Colonic mucosa (tissue), 4 donors: ENCODE data around the gene UCP2. TPM values are rescaled to one million over a fixed set of nuclear protein-coding genes. Genes with fewer than 3 reads are reported as not detected.
"Not testable (repeated sequence)": the region's sequence is repeated elsewhere in the genome, so short reads cannot be mapped to it uniquely, and the experiment has no call there.

Experiments
- DNase-seq: peaks from one replicate; pipeline ENCODE4 v3.0.0-alpha.2; 2020
- H3K27ac ChIP-seq: fragments of 200-600 bp; one replicate; pipeline ENCODE4 v1.8.0; 2021
- H3K27me3 ChIP-seq: fragments of 200-600 bp; one replicate; pipeline ENCODE4 v1.8.0; 2021
- H3K36me3 ChIP-seq: fragments of 200-600 bp; one replicate; pipeline ENCODE4 v1.8.0; 2021
- H3K4me1 ChIP-seq: fragments of 200-600 bp; one replicate; pipeline ENCODE4 v1.8.0; 2021; ENCODE audit warnings: mild to moderate bottlenecking
- H3K4me3 ChIP-seq: fragments of 200-600 bp; one replicate; pipeline ENCODE4 v1.8.0; 2021
- H3K9ac ChIP-seq, 2 donors: one replicate each; pipeline ENCODE4 v1.7.0; 2013; ENCODE audit warnings: control low read depth in 2 of 2, low read depth in 2 of 2, low read length in 2 of 2
- H3K9me3 ChIP-seq: fragments of 200-600 bp; one replicate; pipeline ENCODE4 v1.8.0; 2021
- intact Hi-C: fragments of 100-400 bp; cut with DNase I; formaldehyde crosslinking; loops from one replicate; pipeline ENCODE4 v1.14.1; 2022
- total RNA-seq, 2 donors: library from RNA; stranded (reverse); fragmentation: NEBNext Ultra II Directional in 1 of 2; extraction: Animal tissue kit (Norgen Biotek cat#: 25700) in 1 of 2; gene quantifications; one replicate each; pipeline ENCODE4 v1.2.1, GENCODE V29; 2021
- TF ChIP-seq, protein P1 (sequence below): fragments of 200-600 bp; IDR thresholded peaks from one replicate; pipeline ENCODE4 v1.8.0; 2022; ENCODE audit warnings: antibody characterized with exemption, mild to moderate bottlenecking
- donor health status: healthy.
- donor health status: DM: no; HTN: no; CAD: no.
- donor health status: DM: no; HTN: no; CAD: no.

Gene UCP2
- total RNA-seq, 2 donors from 2014 or later: 43.0 to 64.0 TPM

DNA sequence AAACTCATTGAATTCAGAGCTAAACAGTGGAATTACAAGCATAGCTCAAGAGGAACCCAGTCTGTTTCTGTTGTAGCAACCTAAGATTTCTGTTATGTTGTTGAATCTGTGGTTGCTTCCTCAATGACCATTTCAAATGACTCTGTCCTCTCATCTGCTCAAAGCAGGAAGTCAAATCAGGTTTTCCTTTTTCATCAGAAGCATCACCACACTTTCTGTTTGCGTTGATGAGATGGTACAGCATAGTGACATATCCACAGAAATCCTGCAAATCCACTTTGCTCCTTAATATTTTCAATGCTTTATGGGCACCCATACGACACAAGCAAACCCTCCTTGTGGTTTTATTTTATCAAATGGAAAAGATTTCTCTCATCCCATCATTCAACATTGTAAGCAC is 12.6 kb upstream of the UCP2 start:
- TF ChIP-seq, protein P1, sequence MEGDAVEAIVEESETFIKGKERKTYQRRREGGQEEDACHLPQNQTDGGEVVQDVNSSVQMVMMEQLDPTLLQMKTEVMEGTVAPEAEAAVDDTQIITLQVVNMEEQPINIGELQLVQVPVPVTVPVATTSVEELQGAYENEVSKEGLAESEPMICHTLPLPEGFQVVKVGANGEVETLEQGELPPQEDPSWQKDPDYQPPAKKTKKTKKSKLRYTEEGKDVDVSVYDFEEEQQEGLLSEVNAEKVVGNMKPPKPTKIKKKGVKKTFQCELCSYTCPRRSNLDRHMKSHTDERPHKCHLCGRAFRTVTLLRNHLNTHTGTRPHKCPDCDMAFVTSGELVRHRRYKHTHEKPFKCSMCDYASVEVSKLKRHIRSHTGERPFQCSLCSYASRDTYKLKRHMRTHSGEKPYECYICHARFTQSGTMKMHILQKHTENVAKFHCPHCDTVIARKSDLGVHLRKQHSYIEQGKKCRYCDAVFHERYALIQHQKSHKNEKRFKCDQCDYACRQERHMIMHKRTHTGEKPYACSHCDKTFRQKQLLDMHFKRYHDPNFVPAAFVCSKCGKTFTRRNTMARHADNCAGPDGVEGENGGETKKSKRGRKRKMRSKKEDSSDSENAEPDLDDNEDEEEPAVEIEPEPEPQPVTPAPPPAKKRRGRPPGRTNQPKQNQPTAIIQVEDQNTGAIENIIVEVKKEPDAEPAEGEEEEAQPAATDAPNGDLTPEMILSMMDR: no peak
- H3K9ac ChIP-seq: no peak overlapping the region
- H3K27ac ChIP-seq: peak overlapping the region; percentile 18
- no peaks in the 10 kb centered on the region for H3K27me3 ChIP-seq
- H3K36me3 ChIP-seq: no peaks in the 10 kb centered on the region
- no peak for DNase-seq
- no peaks in the 10 kb centered on the region for H3K4me1 ChIP-seq
- intact Hi-C loops: no loop called here
- no peaks in the 10 kb centered on the region for H3K9me3 ChIP-seq
- no peak overlapping the region for H3K4me3 ChIP-seq

DNA sequence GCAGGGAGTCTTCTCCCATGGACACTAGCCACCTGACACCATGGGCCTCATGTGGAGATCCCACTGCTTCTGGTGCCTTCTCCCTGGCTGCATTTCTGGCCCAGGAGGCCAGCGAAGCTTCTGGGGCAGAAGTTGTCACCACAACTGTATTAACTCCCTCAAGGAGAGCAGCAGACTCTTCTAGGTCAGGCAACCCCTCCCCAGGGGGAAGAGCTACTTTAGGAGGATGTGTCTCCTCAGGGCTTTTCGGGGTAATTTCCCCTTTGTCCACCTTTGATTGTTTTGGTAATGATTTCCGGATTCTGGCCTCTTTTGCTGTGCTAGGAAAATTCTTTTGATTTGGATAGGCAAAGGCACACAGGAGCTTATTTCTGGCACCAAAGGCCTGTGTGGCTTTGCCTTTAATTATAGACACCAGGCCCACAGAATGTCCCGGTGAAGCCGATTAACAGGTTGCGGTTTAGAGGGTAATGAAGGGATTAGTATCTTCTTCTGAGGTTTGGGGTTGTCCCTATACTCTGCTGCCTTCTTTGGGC is 8.9 kb upstream of the UCP2 start:
- no peak for DNase-seq
- intact Hi-C loops: no loop called here

DNA sequence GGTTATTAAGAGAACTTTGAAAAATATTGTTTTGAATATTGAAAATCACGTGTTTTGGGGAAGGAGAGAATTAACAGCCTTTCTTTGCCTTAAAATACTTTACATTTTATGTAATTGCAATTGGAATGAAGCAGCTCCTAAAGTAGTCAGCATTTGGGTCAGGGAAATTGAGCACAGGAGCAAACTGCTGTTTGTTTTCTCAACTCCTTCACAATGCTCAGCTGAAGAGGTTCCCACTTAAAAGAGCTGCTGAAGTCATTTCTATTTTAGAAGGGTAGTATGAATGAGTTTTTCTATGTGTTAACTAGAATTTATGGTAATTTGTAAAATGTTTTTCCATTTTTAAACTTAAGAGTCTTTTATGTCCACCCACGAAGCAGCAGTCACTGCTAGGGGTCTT is 8.1 kb upstream of the UCP2 start:
- no peaks in the 10 kb centered on the region for H3K9me3 ChIP-seq
- intact Hi-C loops: no loop called here
- DNase-seq: no peak
- no peaks in the 10 kb centered on the region for H3K36me3 ChIP-seq
- H3K9ac ChIP-seq: no peak overlapping the region
- no peaks in the 10 kb centered on the region for H3K27me3 ChIP-seq
- H3K4me3 ChIP-seq: no peak overlapping the region
- no peak overlapping the region for H3K27ac ChIP-seq
- TF ChIP-seq, protein P1: no peak
- no peaks in the 10 kb centered on the region for H3K4me1 ChIP-seq

More for the DNA sequence above, 8.9 kb upstream of the UCP2 start:
- TF ChIP-seq, protein P1: no peak
- no peaks in the 10 kb centered on the region for H3K9me3 ChIP-seq
- H3K4me1 ChIP-seq: no peaks in the 10 kb centered on the region
- H3K9ac ChIP-seq: no peak overlapping the region
- no peaks in the 10 kb centered on the region for H3K27me3 ChIP-seq
- H3K36me3 ChIP-seq: no peaks in the 10 kb centered on the region
- no peak overlapping the region for H3K4me3 ChIP-seq
- no peak overlapping the region for H3K27ac ChIP-seq

DNA sequence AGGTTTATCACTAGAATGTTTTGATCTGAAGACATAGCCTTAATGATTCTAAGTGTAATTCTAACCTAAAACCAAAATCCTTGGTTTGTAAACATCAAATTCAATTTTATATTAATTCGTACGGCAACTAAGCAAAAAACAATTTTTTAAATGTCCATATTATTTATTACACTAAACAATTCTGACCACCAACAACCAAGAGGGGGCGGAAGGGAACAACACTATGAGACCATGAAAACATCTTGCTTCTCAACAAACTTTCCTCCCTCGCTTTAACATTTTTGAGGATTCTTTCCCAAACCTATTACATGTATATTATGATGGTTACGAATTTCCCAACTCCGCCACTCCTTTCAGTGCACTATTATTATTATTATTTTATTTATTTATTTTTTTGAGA is 6.5 kb upstream of the UCP2 start:
- Histone ChIP-seq H3K27me3 (no peaks in the 10 kb centered on the region), H3K27ac (no peak overlapping the region), H3K4me3 (no peak overlapping the region), H3K9ac (no peak overlapping the region), H3K9me3 (no peaks in the 10 kb centered on the region), H3K4me1 (no peaks in the 10 kb centered on the region), H3K36me3 (no peaks in the 10 kb centered on the region)
- TF ChIP-seq, protein P1: no peak
- intact Hi-C loops: no loop called here
- no peak for DNase-seq

DNA sequence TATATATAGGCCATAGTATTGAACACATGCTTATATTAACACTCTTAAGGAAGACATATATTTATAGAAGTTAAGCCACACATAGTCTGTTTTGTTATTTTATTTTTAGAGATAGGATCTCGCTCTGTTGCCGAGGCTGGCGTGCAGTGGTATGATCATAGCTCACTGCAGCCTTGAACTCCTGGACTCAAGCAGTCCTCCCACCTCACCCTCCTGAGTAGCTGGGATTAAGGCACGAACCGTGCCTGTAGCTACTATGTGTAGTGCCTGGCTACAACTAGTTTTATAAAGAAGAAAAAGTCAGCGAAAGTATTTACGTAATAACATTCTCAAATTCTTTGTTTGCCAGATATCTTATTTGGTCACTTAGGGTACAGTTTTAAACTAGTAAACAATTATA is 5.6 kb upstream of the UCP2 start:
- Histone ChIP-seq H3K27me3 (no peaks in the 10 kb centered on the region), H3K36me3 (no peaks in the 10 kb centered on the region), H3K4me1 (no peaks in the 10 kb centered on the region), H3K9ac (no peak overlapping the region), H3K9me3 (no peaks in the 10 kb centered on the region), H3K27ac (no peak overlapping the region), H3K4me3 (no peak overlapping the region)
- intact Hi-C loops: no loop called here
- DNase-seq: no peak
- TF ChIP-seq, protein P1: no peak

DNA sequence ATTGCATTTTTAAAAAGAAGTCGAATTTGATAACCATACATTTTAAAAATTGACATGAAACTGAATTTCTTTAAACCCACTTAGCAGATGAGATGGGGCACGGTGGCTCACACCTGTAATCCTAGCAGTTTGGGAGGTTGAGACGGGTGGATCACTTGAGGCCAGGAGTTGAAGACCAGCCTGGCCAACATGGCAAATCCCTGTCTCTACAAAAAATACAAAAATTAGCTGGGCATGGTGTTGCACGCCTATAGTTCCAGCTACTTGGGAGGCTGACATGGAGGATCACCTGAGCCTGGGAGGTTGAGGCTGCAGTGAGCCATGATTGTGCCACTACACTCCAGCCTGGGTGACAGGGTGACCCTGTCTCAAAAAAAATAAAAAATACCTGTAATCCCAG is 3.0 kb upstream of the UCP2 start:
- intact Hi-C loops: not testable (repeated sequence)

More for the DNA sequence above, 3.0 kb upstream of the UCP2 start:
- H3K27me3 ChIP-seq, H3K36me3 ChIP-seq, H3K4me3 ChIP-seq, H3K9me3 ChIP-seq, DNase-seq, H3K9ac ChIP-seq, H3K4me1 ChIP-seq, H3K27ac ChIP-seq: not testable (repeated sequence)
